Mesodermal cell (in vitro differentiated cells): Measurements from ENCODE around the gene OPTN. TPM values are rescaled to one million over a fixed set of nuclear protein-coding genes. Genes with fewer than 3 reads are reported as not detected.
"Not testable (repeated sequence)": the region's sequence is repeated elsewhere in the genome, so short reads cannot be mapped to it uniquely, and the experiment has no call there.

Source experiments
- H3K27ac ChIP-seq: 2 replicates; pipeline ENCODE4 v1.7.0; 2013; ENCODE audit warnings: mild to moderate bottlenecking, low read depth, low read length, moderate library complexity; ENCODE audit not compliant: severe bottlenecking
- H3K36me3 ChIP-seq: 2 replicates; pipeline ENCODE4 v1.7.1; 2013; ENCODE audit warnings: mild to moderate bottlenecking, low read length, moderate library complexity; ENCODE audit not compliant: control insufficient read depth, insufficient read depth
- H3K4me1 ChIP-seq: one replicate; pipeline ENCODE4 v1.7.1; 2013; ENCODE audit warnings: mild to moderate bottlenecking, low read length; ENCODE audit not compliant: insufficient read depth, control insufficient read depth, poor library complexity, severe bottlenecking
- H3K4me3 ChIP-seq: 2 replicates; pipeline ENCODE4 v1.7.0; 2013; ENCODE audit warnings: low read length, control low read depth, mild to moderate bottlenecking; ENCODE audit not compliant: insufficient read depth, poor library complexity, severe bottlenecking; ENCODE audit errors: extremely low read depth
- H3K9me3 ChIP-seq: 2 replicates; pipeline ENCODE4 v1.7.1; 2013; ENCODE audit warnings: mild to moderate bottlenecking, low read length, moderate library complexity; ENCODE audit not compliant: control insufficient read depth
- WGBS, 2 experiments: methylation state at CpG; one replicate each; pipeline ENCODE4 v1.1.5; 2013; ENCODE audit warnings: missing lambda C conversion rate in 2 of 2; ENCODE audit not compliant: insufficient coverage in 2 of 2; 5-methylcytosine and 5-hydroxymethylcytosine counted together
- polyA plus RNA-seq, 2 experiments: library from polyadenylated mRNA; stranded (reverse); fragments of 50-300 nt; gene quantifications; one replicate each; pipeline ENCODE4 v1.2.3, GENCODE V29; 2013

Gene OPTN
- polyA plus RNA-seq (2013, experiment 1 of 2), result 29.0 TPM
- polyA plus RNA-seq (2013, experiment 2 of 2), result 30.3 TPM

DNA sequence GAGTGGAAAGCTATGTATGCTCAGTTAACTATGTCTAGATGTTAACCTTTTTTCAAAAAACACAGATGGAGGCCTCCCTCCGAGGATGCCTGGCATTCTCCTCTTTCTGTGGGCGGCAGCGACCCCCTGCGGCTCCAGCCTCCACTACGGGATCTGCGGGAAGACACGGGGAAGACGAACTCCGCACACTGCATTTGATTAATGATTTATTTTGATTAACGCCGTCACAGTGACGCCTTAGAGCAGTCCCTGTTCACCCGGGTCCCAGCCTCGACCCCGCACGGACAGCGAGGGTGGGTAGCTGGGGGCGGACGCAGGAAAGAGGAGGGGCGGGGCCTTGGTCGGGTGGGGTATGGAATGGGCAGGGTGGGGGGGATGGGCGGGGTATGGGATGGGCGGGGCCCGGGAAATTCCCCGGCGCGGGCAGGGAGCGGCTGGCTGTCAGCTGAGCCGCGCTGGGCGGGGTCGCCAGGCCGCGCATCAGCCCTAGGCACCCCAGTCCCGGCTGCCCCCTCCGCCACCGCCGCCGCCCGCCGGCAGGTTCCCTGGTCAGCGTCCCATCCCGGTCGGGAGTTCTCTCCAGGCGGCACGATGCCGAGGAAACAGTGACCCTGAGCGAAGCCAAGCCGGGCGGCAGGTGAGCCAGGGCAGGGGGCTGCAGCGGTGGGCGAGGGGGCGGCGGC is at the start of gene OPTN:
Gene OPTN (plus strand): TSS at position 498 of the 683 bp plus-strand sequence. CDS start 8,960 bp downstream, outside the sequence.
- Histone ChIP-seq H3K27ac (peak within 1 kb of the TSS; percentile 79), H3K4me3 (peak within 1 kb of the TSS; percentile 65), H3K4me1 (peaks cover 4% of the 10 kb centered on the region), H3K9me3 (no peaks in the 10 kb centered on the region), H3K36me3 (no peaks in the 10 kb centered on the region)
- WGBS, 2 experiments, result 0 to 1% methylated on average over 23 to 26 of the region's 54 CpGs

- WGBS, 2 experiments, result 71 to 83% methylated on average over 1 of the region's 7 CpGs
These were observed 48.8 kb upstream of the OPTN start for GRCh38 chr10:13051126-13051694.

GRCh38 chr10:13053208-13053607 is 46.8 kb upstream of the OPTN start:
- not testable (repeated sequence) for H3K4me1 ChIP-seq, H3K36me3 ChIP-seq, H3K4me3 ChIP-seq, H3K27ac ChIP-seq, H3K9me3 ChIP-seq
- WGBS, 2 experiments, result 100% methylated on average over 1 of the region's 1 CpG

More at GRCh38 chr10:13051126-13051694, 48.8 kb upstream of the OPTN start:
- Histone ChIP-seq H3K4me1 (no peaks in the 10 kb centered on the region), H3K9me3 (no peaks in the 10 kb centered on the region), H3K4me3 (no peak overlapping the region), H3K36me3 (no peaks in the 10 kb centered on the region), H3K27ac (no peak overlapping the region)

DNA sequence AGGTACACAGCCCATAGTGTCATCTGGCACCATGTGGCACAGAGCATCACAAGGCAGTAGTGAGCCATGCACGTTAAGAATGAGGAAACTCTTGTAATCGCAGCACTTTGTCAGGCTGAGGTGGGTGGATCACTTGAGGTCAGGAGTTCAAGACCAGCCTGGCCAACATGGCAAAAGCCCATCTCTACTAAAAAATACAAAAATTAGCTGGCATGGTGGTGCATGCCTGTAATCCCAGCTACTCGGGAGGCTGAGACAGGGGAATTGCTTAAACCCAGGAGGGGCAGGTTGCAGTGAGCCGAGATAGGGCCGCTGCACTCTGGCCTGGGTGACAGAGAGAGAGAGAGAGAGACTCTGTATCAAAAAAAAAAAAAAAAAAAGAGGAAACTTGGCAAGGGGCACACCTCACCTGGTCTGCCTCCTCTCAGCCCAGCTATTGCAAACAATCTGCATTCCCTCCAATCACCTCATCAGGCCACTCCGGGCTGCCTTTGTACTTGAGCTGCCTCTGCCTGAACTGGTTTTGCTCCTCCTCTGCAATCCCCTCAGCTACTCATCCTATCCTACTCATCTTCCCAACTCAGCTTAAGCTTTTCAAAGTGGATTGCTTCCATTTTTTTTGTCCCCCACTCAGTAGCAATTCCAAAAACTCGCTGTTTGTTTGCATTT is 46.0 kb upstream of the OPTN start:
- Histone ChIP-seq H3K9me3 (no peaks in the 10 kb centered on the region), H3K4me3 (no peak overlapping the region), H3K27ac (no peak overlapping the region), H3K36me3 (no peaks in the 10 kb centered on the region), H3K4me1 (no peaks in the 10 kb centered on the region)
- 80 to 93% methylated on average over 4 to 5 of the region's 7 CpGs for WGBS, 2 experiments

GRCh38 chr10:13054844-13055243 is 45.1 kb upstream of the OPTN start:
- no peaks in the 10 kb centered on the region for H3K36me3 ChIP-seq
- WGBS, 2 experiments, result 68 to 86% methylated on average over 4 of the region's 4 CpGs
- no peaks in the 10 kb centered on the region for H3K4me1 ChIP-seq
- H3K4me3 ChIP-seq, result no peak overlapping the region
- H3K9me3 ChIP-seq, result no peaks in the 10 kb centered on the region
- H3K27ac ChIP-seq, result no peak overlapping the region

- Histone ChIP-seq H3K36me3 (no peaks in the 10 kb centered on the region), H3K4me3 (no peak overlapping the region), H3K27ac (no peak overlapping the region), H3K9me3 (no peaks in the 10 kb centered on the region), H3K4me1 (no peaks in the 10 kb centered on the region)
- WGBS, 2 experiments, result 88 to 90% methylated on average over 1 to 2 of the region's 7 CpGs
These were observed 43.4 kb upstream of the OPTN start for GRCh38 chr10:13056456-13057077.

DNA sequence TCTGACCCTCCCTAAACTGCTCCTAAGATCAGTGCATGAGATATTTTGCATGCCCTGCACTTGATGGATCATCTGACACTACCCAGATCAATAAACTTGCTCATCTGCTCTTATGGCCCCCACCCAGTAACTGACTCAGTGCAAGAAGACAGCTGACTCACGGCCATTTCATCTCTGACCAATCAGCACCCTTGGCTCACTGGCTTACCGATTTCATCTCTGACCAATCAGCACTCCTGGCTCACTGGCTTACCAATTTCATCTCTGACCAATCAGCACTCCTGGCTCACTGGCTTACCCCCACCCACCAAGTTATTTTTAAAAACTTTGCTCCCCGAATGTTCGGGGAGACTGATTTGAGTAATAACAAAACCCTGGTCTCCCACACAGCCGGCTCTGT is 37.2 kb upstream of the OPTN start:
- WGBS, 2 experiments, result 91 to 100% methylated on average over 3 of the region's 5 CpGs
- no peak overlapping the region for H3K4me3 ChIP-seq
- no peaks in the 10 kb centered on the region for H3K4me1 ChIP-seq
- H3K36me3 ChIP-seq, result no peaks in the 10 kb centered on the region
- H3K27ac ChIP-seq, result no peak overlapping the region
- peaks cover 5% of the 10 kb centered on the region for H3K9me3 ChIP-seq

DNA sequence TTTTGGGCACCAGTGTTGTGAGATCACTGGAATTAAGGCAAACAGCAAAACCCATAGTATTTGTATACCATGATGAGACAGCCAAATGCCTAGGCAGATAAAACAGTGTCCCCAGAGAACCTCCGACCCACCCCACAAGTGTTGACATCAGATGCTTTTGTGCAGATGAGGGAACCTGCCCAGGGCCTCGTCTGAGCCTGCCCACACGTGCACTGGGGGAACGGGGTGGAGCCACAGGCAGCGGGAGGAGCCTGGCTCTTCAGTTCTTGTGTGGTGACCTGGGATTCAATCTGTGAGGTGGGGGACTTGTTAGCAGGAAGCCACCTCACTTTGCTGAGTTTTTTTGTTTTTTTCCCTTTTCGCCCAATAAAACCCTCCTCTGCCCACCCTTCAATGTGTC is 33.4 kb upstream of the OPTN start:
- no peak overlapping the region for H3K27ac ChIP-seq
- no peaks in the 10 kb centered on the region for H3K36me3 ChIP-seq
- H3K9me3 ChIP-seq, result peaks cover 5% of the 10 kb centered on the region
- H3K4me3 ChIP-seq, result no peak overlapping the region
- no peaks in the 10 kb centered on the region for H3K4me1 ChIP-seq
- WGBS, 2 experiments, result 64 to 91% methylated on average over 5 of the region's 6 CpGs

- Histone ChIP-seq H3K4me3 (no peak overlapping the region), H3K27ac (no peak overlapping the region), H3K36me3 (no peaks in the 10 kb centered on the region), H3K9me3 (peaks cover 10% of the 10 kb centered on the region), H3K4me1 (no peaks in the 10 kb centered on the region)
- WGBS, 2 experiments, result 89 to 100% methylated on average over 4 of the region's 7 CpGs
These were observed 32.5 kb upstream of the OPTN start for GRCh38 chr10:13067431-13067830.

GRCh38 chr10:13068071-13068470 is 31.9 kb upstream of the OPTN start:
- no peaks in the 10 kb centered on the region for H3K4me1 ChIP-seq
- WGBS, 2 experiments, result 77 to 100% methylated on average over 2 of the region's 5 CpGs
- no peak overlapping the region for H3K27ac ChIP-seq
- H3K4me3 ChIP-seq, result no peak overlapping the region
- H3K36me3 ChIP-seq, result no peaks in the 10 kb centered on the region
- H3K9me3 ChIP-seq, result peaks cover 10% of the 10 kb centered on the region
